K562 treated with DMSO at 1 percent for 48 hours (cell line): ENCODE data around the gene SEMA3C. TPM values are rescaled to one million over a fixed set of nuclear protein-coding genes. Genes with fewer than 3 reads are reported as not detected.

Experiments used
- total RNA-seq: library from RNA; unstranded; fragments of 300-600 nt; gene quantifications from 2 replicates; pipeline ENCODE4 v1.2.3, GENCODE V29; 2022; ENCODE audit warnings: low replicate concordance; ENCODE audit errors: extremely low read depth

Gene SEMA3C
- not detected in 2 replicates for total RNA-seq

GRCh38 chr7:80918909-80919721, at the start of gene SEMA3C:
TSS of gene SEMA3C (minus strand) at chr7:80919051. CDS start at chr7:80916781, 2,270 bp downstream.

